22Rv1 (cell line): ENCODE measurements around the gene GEN1.

Experiments
- CTCF ChIP-seq: fragments of 450-650 bp; IDR thresholded peaks from 2 replicates; pipeline ENCODE4 v1.5.1; 2017; ENCODE audit warnings: mild to moderate bottlenecking
- ZFX ChIP-seq: fragments of 450-650 bp; IDR thresholded peaks from 2 replicates; pipeline ENCODE4 v1.6.1; 2017; ENCODE audit warnings: antibody characterized with exemption, borderline replicate concordance

- TF ChIP-seq CTCF, result no peak
- TF ChIP-seq ZFX, result no peak
Measured at GRCh38 chr2:17800693-17801458, 46.9 kb downstream of the GEN1 start.
